ENCODE measurements around the gene SYS1.

GRCh38 chr20:45408646-45409213 is 45.8 kb downstream of the SYS1 start:
- TF ChIP-seq CTCF (IDR thresholded peaks at IDR 0.05) = no peak
- no peak for TF ChIP-seq EZH2 (IDR thresholded peaks at IDR 0.05; ENCODE audit: borderline replicate concordance, insufficient read depth, low read depth, low read length, poor library complexity, severe bottlenecking)

Data from B cell (primary cell).